ENCODE results near the gene FGF22.

Gene FGF22

DNA sequence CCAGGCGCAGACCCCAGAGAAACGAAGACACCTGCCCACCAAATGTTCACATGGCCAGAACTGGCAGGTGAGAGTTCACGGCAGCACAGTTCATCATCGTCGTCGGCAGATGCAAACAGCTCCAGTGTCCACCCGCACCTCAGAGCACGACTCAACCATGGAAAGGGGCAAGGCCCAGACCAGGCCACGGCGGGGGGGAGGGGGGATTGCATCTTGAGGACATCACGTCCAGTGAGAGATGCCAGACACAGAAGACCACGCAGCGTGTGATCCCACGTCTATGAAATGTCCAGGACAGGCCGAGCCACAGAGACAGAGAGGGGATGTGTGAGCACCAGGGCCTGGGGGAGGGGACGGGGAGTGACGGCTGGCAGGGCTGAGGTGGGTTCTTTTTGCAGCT is 16.0 kb downstream of the FGF22 start:
- in situ Hi-C loops (cut with MboI; ENCODE audit: low pct_unique_long_range_greater_than_20kb, low sequenced_read_pairs, unreplicated experiment): no loop called here
- TF ChIP-seq, protein P1, sequence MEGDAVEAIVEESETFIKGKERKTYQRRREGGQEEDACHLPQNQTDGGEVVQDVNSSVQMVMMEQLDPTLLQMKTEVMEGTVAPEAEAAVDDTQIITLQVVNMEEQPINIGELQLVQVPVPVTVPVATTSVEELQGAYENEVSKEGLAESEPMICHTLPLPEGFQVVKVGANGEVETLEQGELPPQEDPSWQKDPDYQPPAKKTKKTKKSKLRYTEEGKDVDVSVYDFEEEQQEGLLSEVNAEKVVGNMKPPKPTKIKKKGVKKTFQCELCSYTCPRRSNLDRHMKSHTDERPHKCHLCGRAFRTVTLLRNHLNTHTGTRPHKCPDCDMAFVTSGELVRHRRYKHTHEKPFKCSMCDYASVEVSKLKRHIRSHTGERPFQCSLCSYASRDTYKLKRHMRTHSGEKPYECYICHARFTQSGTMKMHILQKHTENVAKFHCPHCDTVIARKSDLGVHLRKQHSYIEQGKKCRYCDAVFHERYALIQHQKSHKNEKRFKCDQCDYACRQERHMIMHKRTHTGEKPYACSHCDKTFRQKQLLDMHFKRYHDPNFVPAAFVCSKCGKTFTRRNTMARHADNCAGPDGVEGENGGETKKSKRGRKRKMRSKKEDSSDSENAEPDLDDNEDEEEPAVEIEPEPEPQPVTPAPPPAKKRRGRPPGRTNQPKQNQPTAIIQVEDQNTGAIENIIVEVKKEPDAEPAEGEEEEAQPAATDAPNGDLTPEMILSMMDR (IDR thresholded peaks at IDR 0.05; ENCODE audit: extremely low read depth, insufficient read depth, missing control alignments): no peak
- DNase-seq (ENCODE audit: low spot score): no peak

GRCh38 chr19:656751-657559 is 17.3 kb downstream of the FGF22 start:
- no peak for DNase-seq (ENCODE audit: low spot score)
- in situ Hi-C loops (cut with MboI; ENCODE audit: low pct_unique_long_range_greater_than_20kb, low sequenced_read_pairs, unreplicated experiment): no loop called here
- TF ChIP-seq, protein P1 (IDR thresholded peaks at IDR 0.05; ENCODE audit: extremely low read depth, insufficient read depth, missing control alignments): no peak

DNA sequence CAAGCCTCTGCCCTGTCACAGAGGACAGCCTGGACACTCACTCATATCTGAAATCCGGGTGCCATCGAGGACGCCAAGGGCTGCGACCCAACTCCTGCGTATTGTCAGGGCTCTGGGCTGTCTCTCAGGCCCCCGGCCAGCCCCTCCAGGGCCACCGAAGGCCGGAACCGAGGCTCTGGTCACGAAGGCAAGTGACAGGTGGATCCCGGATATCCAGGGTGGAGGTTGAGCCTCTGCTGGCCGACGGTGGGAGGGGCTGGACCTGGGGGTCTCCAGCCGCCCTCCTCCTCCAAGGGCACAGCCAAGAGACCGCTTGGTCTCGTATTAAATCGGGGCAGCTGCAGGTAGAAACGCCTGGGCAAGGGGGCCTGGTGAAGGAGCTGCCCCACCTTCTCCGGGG is 17.9 kb downstream of the FGF22 start:
- TF ChIP-seq, protein P1 (IDR thresholded peaks at IDR 0.05; ENCODE audit: extremely low read depth, insufficient read depth, missing control alignments): no peak
- in situ Hi-C loops (cut with MboI; ENCODE audit: low pct_unique_long_range_greater_than_20kb, low sequenced_read_pairs, unreplicated experiment): no loop called here
- DNase-seq (ENCODE audit: low spot score): no peak

- in situ Hi-C loops (cut with MboI; ENCODE audit: low pct_unique_long_range_greater_than_20kb, low sequenced_read_pairs, unreplicated experiment): no loop called here
- no peak for DNase-seq (ENCODE audit: low spot score)
- TF ChIP-seq, protein P1 (IDR thresholded peaks at IDR 0.05; ENCODE audit: extremely low read depth, insufficient read depth, missing control alignments): no peak
Observed at GRCh38 chr19:658059-658839, 18.6 kb downstream of the FGF22 start.

DNA sequence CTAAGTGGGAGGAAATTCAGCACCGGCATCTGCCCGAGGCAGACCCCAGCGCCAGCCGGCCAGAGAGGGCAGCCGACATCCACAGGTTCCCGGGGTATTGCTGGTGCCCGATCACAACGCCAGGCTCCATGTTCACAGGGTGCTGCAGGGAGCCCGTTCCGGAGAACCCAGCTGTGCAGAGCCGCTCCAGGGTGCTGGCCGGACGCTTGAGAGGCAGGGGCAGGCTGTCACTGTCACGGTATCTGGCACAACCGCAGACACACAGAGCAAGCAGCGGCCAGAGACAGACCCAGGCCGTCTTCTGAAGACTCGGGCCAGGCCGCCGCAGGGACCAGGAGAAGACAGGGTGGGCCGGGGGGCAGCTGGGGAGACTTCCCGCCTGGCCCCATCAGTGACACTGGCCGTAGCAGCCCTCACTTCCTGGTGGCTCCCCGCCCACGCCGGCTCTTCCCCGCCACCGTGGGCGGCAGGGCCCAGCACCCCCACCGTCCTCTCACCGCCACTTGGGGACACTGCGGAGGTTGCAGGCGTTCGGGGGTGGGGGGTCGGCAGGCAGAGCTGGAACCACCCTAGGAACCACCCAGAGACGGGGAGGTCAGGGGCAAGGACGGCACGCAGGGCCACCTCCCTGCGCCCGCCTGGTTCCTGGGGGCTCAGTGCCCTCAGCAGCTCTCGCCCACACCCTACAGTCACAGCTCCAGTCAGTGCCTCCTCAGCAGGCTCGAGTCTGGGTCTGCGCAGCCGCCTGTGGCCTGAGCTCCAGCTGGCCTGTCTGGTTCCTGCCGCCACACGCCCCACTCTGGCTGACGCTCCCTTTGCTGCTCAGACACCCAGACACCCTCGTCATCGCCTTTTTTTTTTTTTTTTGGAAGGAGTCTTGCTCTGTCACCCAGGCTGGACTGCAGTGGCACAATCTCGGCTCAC is 19.5 kb downstream of the FGF22 start:
- TF ChIP-seq, protein P1 (IDR thresholded peaks at IDR 0.05; ENCODE audit: extremely low read depth, insufficient read depth, missing control alignments): no peak
- in situ Hi-C loops (cut with MboI; ENCODE audit: low pct_unique_long_range_greater_than_20kb, low sequenced_read_pairs, unreplicated experiment): no loop called here
- no peak for DNase-seq (ENCODE audit: low spot score)

DNA sequence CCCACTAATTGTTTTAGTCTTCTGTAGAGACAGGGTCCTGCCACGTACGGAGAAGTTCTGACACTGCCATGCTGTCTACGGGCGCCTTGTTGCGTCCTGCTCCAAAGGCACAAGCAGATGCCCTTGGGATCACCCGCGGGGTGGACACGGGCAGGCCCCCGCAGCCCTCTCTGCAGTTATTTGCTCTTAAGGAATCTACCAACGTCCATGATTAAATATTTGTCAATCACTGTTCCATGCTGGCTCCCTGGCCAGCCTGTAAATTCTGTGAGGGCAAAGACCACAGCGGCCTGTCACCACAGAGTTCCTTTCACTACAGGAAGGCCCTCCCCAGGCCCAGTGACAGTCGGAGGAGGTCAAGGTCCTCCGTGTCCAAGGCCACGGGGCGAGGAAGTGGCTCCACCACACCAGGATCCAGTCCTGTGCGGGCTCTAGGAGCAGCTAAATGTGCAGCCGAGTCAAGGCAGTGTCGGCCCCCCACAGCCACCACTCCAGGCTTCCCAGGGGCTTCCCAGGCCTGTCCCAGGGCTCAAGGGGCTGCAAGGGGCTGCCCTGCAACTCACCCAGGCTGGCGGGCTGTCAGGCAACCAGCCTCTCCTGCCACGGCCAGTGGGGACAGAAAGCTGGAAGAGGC is 21.2 kb downstream of the FGF22 start:
- DNase-seq (ENCODE audit: low spot score): no peak
- TF ChIP-seq, protein P1 (IDR thresholded peaks at IDR 0.05; ENCODE audit: extremely low read depth, insufficient read depth, missing control alignments): no peak
- in situ Hi-C loops (cut with MboI; ENCODE audit: low pct_unique_long_range_greater_than_20kb, low sequenced_read_pairs, unreplicated experiment): no loop called here

All from GM13977 (cell line).